Lung (tissue), 16 donors: Measurements from ENCODE around the gene NOTCH4. TPM values are rescaled to one million over a fixed set of nuclear protein-coding genes. Genes with fewer than 3 reads are reported as not detected.
"Not testable (repeated sequence)": the region's sequence is repeated elsewhere in the genome, so short reads cannot be mapped to it uniquely, and the experiment has no call there.

Experiments
- ATAC-seq: fragments of 200-7000 bp; cut with Tn5 transposase; one replicate; pipeline ENCODE4 v1.9.1; 2020; ENCODE audit warnings: moderate number of reproducible peaks; ENCODE audit not compliant: insufficient read depth, low FRiP score
- DNase-seq, 3 donors: peaks; one replicate each; pipeline ENCODE4 v3.0.0-alpha.2; 2013 to 2017
- H3K27ac ChIP-seq, 2 donors: one replicate each; pipeline ENCODE4 v1.5.1; 2013; ENCODE audit warnings: mild to moderate bottlenecking in 2 of 2, moderate library complexity in 2 of 2, control low read depth in 1 of 2, inconsistent platforms in 1 of 2, low read depth in 1 of 2, low read length in 1 of 2
- H3K27me3 ChIP-seq, 3 donors: one replicate each; pipeline ENCODE4 v1.5.1; 2013; ENCODE audit warnings: low read length in 2 of 3; ENCODE audit not compliant: control insufficient read depth in 3 of 3, insufficient read depth in 3 of 3
- H3K36me3 ChIP-seq, 4 donors: one replicate each; pipeline ENCODE4 v1.5.1; 2013; ENCODE audit warnings: low read length in 4 of 4, mild to moderate bottlenecking in 1 of 4, moderate library complexity in 1 of 4; ENCODE audit not compliant: control insufficient read depth in 4 of 4, insufficient read depth in 4 of 4
- H3K4me1 ChIP-seq, 5 donors: one replicate each; pipeline ENCODE4 v1.5.1; 2013; ENCODE audit warnings: low read length in 5 of 5, mild to moderate bottlenecking in 2 of 5, moderate library complexity in 1 of 5; ENCODE audit not compliant: control insufficient read depth in 5 of 5, insufficient read depth in 5 of 5
- H3K4me3 ChIP-seq: one replicate; pipeline ENCODE4 v1.5.1; 2013; ENCODE audit warnings: mild to moderate bottlenecking, control low read depth, moderate library complexity
- H3K9ac ChIP-seq, 2 donors: one replicate each; pipeline ENCODE4 v1.5.1; 2013; ENCODE audit warnings: low read length in 2 of 2, control low read depth in 1 of 2; ENCODE audit not compliant: insufficient read depth in 1 of 2
- H3K9me3 ChIP-seq, 4 donors: one replicate each; pipeline ENCODE4 v1.5.1; 2013; ENCODE audit warnings: low read length in 3 of 4, mild to moderate bottlenecking in 1 of 4, moderate library complexity in 1 of 4; ENCODE audit not compliant: control insufficient read depth in 4 of 4, insufficient read depth in 3 of 4
- WGBS, 2 donors: extraction: QIAGEN DNeasy Blood & Tissue Kit; methylation state at CpG; one replicate each; pipeline ENCODE4 v1.1.7; 2013; 5-methylcytosine and 5-hydroxymethylcytosine counted together
- long read RNA-seq, 5 donors: transcript quantifications; one replicate each; lab custom pipeline, GENCODE V29; 2026
- polyA plus RNA-seq, 2 donors: library from polyadenylated mRNA; stranded (reverse); fragments of 200-250 nt; gene quantifications; one replicate each; pipeline ENCODE4 v1.2.1, GENCODE V29; 2013
- total RNA-seq, 2 donors: library from RNA; depleted of rRNA in 1 of 2; stranded (reverse); fragments of >200 nt in 1 of 2; gene quantifications; one replicate each; pipeline ENCODE4 v1.2.1, GENCODE V29; 2014 to 2021
- TF ChIP-seq, protein P1 (sequence below): IDR thresholded peaks from 2 replicates; pipeline ENCODE4 v1.5.1; 2012; ENCODE audit warnings: mild to moderate bottlenecking; ENCODE audit errors: control extremely low read depth, extremely low read depth
- donor health status: control.
- donor health status: control.
- donor health status: Bipolar disorder and iron deficiency.
- donor health status: healthy.
- donor health status: DM: yes; HTN: yes; CAD: no.

The NOTCH4 gene
- total RNA-seq: 10 to 100 TPM; 43.0 to 43.3 TPM
- polyA plus RNA-seq: 10 to 100 TPM; 38.8 to 54.6 TPM
- long read RNA-seq, donor 1, partial matches to known transcripts: 12 of 13 reads
- long read RNA-seq, donor 1, other reads (novel, unspliced or antisense): 0 of 13 reads
- long read RNA-seq, donor 2: 0 reads
- long read RNA-seq, donor 3, partial matches to known transcripts: 6 of 7 reads
- long read RNA-seq, donor 3, other reads (novel, unspliced or antisense): 0 of 7 reads
- long read RNA-seq, donor 4: 0 reads
- long read RNA-seq, donor 5, full-length matches to known transcripts: 3 of 9 reads
- long read RNA-seq, donor 5, partial matches to known transcripts: 6 of 9 reads
- long read RNA-seq, donor 5, other reads (novel, unspliced or antisense): 0 of 9 reads

GRCh38 chr6:32223258-32224235, at the start of gene NOTCH4:
Gene NOTCH4 (minus strand): TSS chr6:32224067. CDS start chr6:32223928, 139 bp downstream.
- peak in 1 of 3 donors; percentile 20 for DNase-seq
- Histone ChIP-seq H3K27ac (peak within 1 kb of the TSS; percentile 45 to 76), H3K4me1 (peaks cover 0 to 7% (median 0%) of the 10 kb centered on the region in 5 donors), H3K27me3 (no peaks in the 10 kb centered on the region), H3K9me3 (no peaks in the 10 kb centered on the region), H3K36me3 (peaks cover 0 to 6% (median 0%) of the 10 kb centered on the region in 4 donors), H3K9ac (no peak within 1 kb of the TSS), H3K4me3 (peak within 1 kb of the TSS; percentile 20)
- TF ChIP-seq, protein P1, sequence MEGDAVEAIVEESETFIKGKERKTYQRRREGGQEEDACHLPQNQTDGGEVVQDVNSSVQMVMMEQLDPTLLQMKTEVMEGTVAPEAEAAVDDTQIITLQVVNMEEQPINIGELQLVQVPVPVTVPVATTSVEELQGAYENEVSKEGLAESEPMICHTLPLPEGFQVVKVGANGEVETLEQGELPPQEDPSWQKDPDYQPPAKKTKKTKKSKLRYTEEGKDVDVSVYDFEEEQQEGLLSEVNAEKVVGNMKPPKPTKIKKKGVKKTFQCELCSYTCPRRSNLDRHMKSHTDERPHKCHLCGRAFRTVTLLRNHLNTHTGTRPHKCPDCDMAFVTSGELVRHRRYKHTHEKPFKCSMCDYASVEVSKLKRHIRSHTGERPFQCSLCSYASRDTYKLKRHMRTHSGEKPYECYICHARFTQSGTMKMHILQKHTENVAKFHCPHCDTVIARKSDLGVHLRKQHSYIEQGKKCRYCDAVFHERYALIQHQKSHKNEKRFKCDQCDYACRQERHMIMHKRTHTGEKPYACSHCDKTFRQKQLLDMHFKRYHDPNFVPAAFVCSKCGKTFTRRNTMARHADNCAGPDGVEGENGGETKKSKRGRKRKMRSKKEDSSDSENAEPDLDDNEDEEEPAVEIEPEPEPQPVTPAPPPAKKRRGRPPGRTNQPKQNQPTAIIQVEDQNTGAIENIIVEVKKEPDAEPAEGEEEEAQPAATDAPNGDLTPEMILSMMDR: no peak
- 53 to 54% methylated on average over 19 to 20 of the region's 20 CpGs for WGBS, 2 donors
- ATAC-seq: no peak

GRCh38 chr6:32271429-32271828, 47.6 kb upstream of the NOTCH4 start:
- Histone ChIP-seq H3K9ac (no peak overlapping the region), H3K4me3 (no peak overlapping the region), H3K27ac (no peak overlapping the region), H3K9me3 (peaks cover 0 to 5% (median 0%) of the 10 kb centered on the region in 4 donors), H3K4me1 (no peaks in the 10 kb centered on the region), H3K36me3 (no peaks in the 10 kb centered on the region), H3K27me3 (no peaks in the 10 kb centered on the region)
- ATAC-seq: no peak
- no peak for DNase-seq
- TF ChIP-seq, protein P1: no peak
- 72 to 75% methylated on average over 1 of the region's 1 CpG for WGBS, 2 donors

GRCh38 chr6:32268459-32268858, 44.6 kb upstream of the NOTCH4 start:
- not testable (repeated sequence) for H3K4me3 ChIP-seq, H3K27me3 ChIP-seq, DNase-seq, H3K9me3 ChIP-seq, ATAC-seq, H3K27ac ChIP-seq, H3K36me3 ChIP-seq, H3K4me1 ChIP-seq, H3K9ac ChIP-seq
- 83 to 88% methylated on average over 3 of the region's 3 CpGs for WGBS, 2 donors

- Histone ChIP-seq H3K36me3 (peaks cover 0 to 6% (median 1%) of the 10 kb centered on the region in 4 donors), H3K9me3 (no peaks in the 10 kb centered on the region), H3K9ac (no peak overlapping the region), H3K27ac (no peak overlapping the region), H3K4me1 (no peaks in the 10 kb centered on the region), H3K27me3 (no peaks in the 10 kb centered on the region), H3K4me3 (no peak overlapping the region)
- DNase-seq (no peak), ATAC-seq (no peak)
- TF ChIP-seq, protein P1: no peak
Measured at GRCh38 chr6:32267035-32267434, 43.2 kb upstream of the NOTCH4 start.

DNA sequence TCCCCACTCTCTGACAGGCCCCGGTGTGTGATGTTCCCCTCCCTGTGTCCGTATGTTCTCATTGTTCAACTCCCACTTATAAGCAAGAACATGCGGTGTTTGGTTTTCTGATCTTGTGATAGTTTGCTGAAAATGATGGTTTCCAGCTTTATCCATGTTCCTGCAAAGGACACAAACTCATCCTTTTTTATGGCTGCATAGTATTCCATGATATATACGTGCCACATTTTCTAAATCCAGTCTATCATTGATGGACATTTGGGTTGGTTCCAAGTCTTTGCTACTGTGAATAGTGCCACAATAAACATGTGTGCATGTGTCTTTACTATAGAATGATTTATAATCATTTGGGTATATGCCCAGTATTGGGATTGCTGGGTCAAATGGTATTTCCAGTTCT, 33.4 kb upstream of the NOTCH4 start:
- H3K4me3 ChIP-seq, H3K36me3 ChIP-seq, H3K9me3 ChIP-seq, H3K9ac ChIP-seq, ATAC-seq, DNase-seq, H3K27me3 ChIP-seq, H3K27ac ChIP-seq: not testable (repeated sequence)
- 75 to 95% methylated on average over 4 of the region's 4 CpGs for WGBS, 2 donors
- peaks cover 0 to 11% (median 0%) of the 10 kb centered on the region in 5 donors for H3K4me1 ChIP-seq
